K562 (cell line): ENCODE data around the gene CHD8.

Source experiments
- CEBPB ChIP-seq: fragments of 450-650 bp; IDR thresholded peaks from 2 replicates; pipeline ENCODE4 v1.6.1; 2016; ENCODE audit warnings: missing genetic modification characterization, missing compliant biosample characterization
- CTCF ChIP-seq, 3 experiments: IDR thresholded peaks in 2 of 3; conservative IDR thresholded peaks in 1 of 3; 2 replicates each; pipeline ENCODE4 v1.5.1; 2011 to 2012; ENCODE audit warnings: low read length in 3 of 3, mild to moderate bottlenecking in 3 of 3, control low read depth in 2 of 3, improper control_type of control experiment in 1 of 3, inconsistent platforms in 1 of 3, low read depth in 1 of 3, mixed read lengths in 1 of 3, moderate library complexity in 1 of 3; ENCODE audit not compliant: insufficient read depth in 2 of 3
- HOXB6 ChIP-seq: fragments of 250-450 bp; sonication (Bioruptor Pico); IDR thresholded peaks from 2 replicates; pipeline ENCODE4 v1.5.1; 2022; ENCODE audit warnings: mild to moderate bottlenecking, borderline replicate concordance
- JUNB ChIP-seq: fragments of 450-650 bp; formaldehyde crosslinking; conservative IDR thresholded peaks from 2 replicates; pipeline ENCODE4 v1.4.0; 2020; ENCODE audit warnings: mild to moderate bottlenecking
- JUND ChIP-seq, 2 experiments: IDR thresholded peaks; 2 replicates in 1 of 2; 3 replicates in 1 of 2; pipeline ENCODE4 v1.6.1; 2011; ENCODE audit warnings: borderline replicate concordance in 2 of 2, low read depth in 2 of 2, low read length in 2 of 2, improper control_type of control experiment in 1 of 2, missing biosample characterization in 1 of 2, missing genetic modification characterization in 1 of 2, missing genetic modification reagents in 1 of 2
- RBM17 ChIP-seq: fragments of 200-400 bp; formaldehyde crosslinking; IDR thresholded peaks from 2 replicates; pipeline ENCODE4 v1.6.1; 2017; ENCODE audit warnings: low read depth, mild to moderate bottlenecking, low read length, borderline replicate concordance
- REST ChIP-seq, 2 experiments: fragments of 450-650 bp; formaldehyde crosslinking in 1 of 2; IDR thresholded peaks; 2 replicates each; pipeline versions ENCODE4 v1.4.0 to v1.6.1; 2014 to 2020; ENCODE audit warnings: mild to moderate bottlenecking in 2 of 2, borderline replicate concordance in 1 of 2, low read depth in 1 of 2
- SRF ChIP-seq, 2 experiments: fragments of 250-450, 450-650 bp in 1 of 2; sonication (Bioruptor Pico) in 1 of 2; sonication (generic) in 1 of 2; formaldehyde crosslinking; IDR thresholded peaks; 2 replicates each; pipeline versions ENCODE4 v1.5.0 to v1.5.1; 2020 to 2022; ENCODE audit warnings: mild to moderate bottlenecking in 1 of 2, missing genetic modification reagents in 1 of 2
- TAF1 ChIP-seq: IDR thresholded peaks from 2 replicates; pipeline ENCODE4 v1.6.1; 2011; ENCODE audit warnings: mild to moderate bottlenecking, low read length, moderate library complexity; ENCODE audit not compliant: insufficient read depth, control insufficient read depth, severe bottlenecking; ENCODE audit errors: extremely low read depth
- ZZZ3 ChIP-seq: fragments of 450-650 bp; IDR thresholded peaks from 2 replicates; pipeline ENCODE4 v1.6.1; 2016; ENCODE audit warnings: antibody characterized with exemption, mild to moderate bottlenecking, moderate library complexity

GRCh38 chr14:21486640-21487087 lies 30.7 kb upstream of the CHD8 start:
- TF ChIP-seq HOXB6 (CRISPR knock-in tag) (no peak), JUND (IDR thresholded peaks at IDR 0.05; ENCODE audit: borderline replicate concordance, low read depth, low read length) (no peak), JUND (tag; IDR thresholded peaks at IDR 0.05; ENCODE audit: borderline replicate concordance, low read depth, low read length) (no peak), TAF1 (no peak), CEBPB (tag) (no peak), RBM17 (no peak), SRF (CRISPR knock-in tag; IDR thresholded peaks at IDR 0.05) (no peak), CTCF (IDR thresholded peaks at IDR 0.05 in 2 of 3, conservative IDR thresholded peaks at IDR 0.05 in 1 of 3; ENCODE audit: insufficient read depth in 2 of 3, low read depth in 1 of 3, low read length in 3 of 3) (no peak), JUNB (CRISPR knock-in tag) (no peak), REST (IDR thresholded peaks at IDR 0.05; ENCODE audit: borderline replicate concordance) (no peak), REST (CRISPR knock-in tag; IDR thresholded peaks at IDR 0.05; ENCODE audit: low read depth) (no peak), ZZZ3 (no peak)
